GM23338 (cell line): Measurements from ENCODE around the gene BCAS1. TPM values are rescaled to one million over a fixed set of nuclear protein-coding genes. Genes with fewer than 3 reads are reported as not detected.

ENCODE experiments used
- ATAC-seq: fragments of 200-7000 bp; cut with Tn5 transposase; 3 replicates; pipeline ENCODE4 v1.9.1; 2020
- DNase-seq: peaks from one replicate; pipeline ENCODE4 v3.0.0-alpha.2; 2015; ENCODE audit warnings: low spot score
- H2AFZ ChIP-seq: fragments of 200-600 bp; sonication (generic); 2 replicates; pipeline ENCODE4 v1.8.0; 2016; ENCODE audit warnings: antibody characterized with exemption, mild to moderate bottlenecking, moderate library complexity
- H3F3A ChIP-seq: fragments of 200-600 bp; sonication (generic); replicated peaks from 2 replicates; pipeline ENCODE4 v1.8.0; 2017; ENCODE audit warnings: antibody characterized with exemption, mixed run types, low read depth
- H3K27ac ChIP-seq: fragments of 200-600 bp; sonication (generic); 2 replicates; pipeline ENCODE4 v1.6.1; 2016; ENCODE audit warnings: low read depth
- H3K27me3 ChIP-seq: fragments of 200-600 bp; sonication (generic); 2 replicates; pipeline ENCODE4 v1.8.0; 2016; ENCODE audit warnings: mild to moderate bottlenecking, mixed run types, moderate library complexity; ENCODE audit not compliant: insufficient read depth
- H3K36me3 ChIP-seq: fragments of 200-600 bp; sonication (generic); 2 replicates; pipeline ENCODE4 v1.8.0; 2016; ENCODE audit warnings: mild to moderate bottlenecking; ENCODE audit not compliant: insufficient read depth
- H3K4me1 ChIP-seq: fragments of 200-600 bp; sonication (generic); 2 replicates; pipeline ENCODE4 v1.8.0; 2016; ENCODE audit warnings: mild to moderate bottlenecking, moderate library complexity; ENCODE audit not compliant: insufficient read depth
- H3K4me2 ChIP-seq: fragments of 200-600 bp; sonication (generic); 2 replicates; pipeline ENCODE4 v1.7.1; 2017; ENCODE audit warnings: mixed run types
- H3K4me3 ChIP-seq: fragments of 200-600 bp; sonication (generic); 2 replicates; pipeline ENCODE4 v1.6.1; 2016; ENCODE audit warnings: mixed run types
- H3K79me2 ChIP-seq: fragments of 200-600 bp; sonication (generic); replicated peaks from 2 replicates; pipeline ENCODE4 v1.8.0; 2017; ENCODE audit warnings: mild to moderate bottlenecking; ENCODE audit not compliant: insufficient read depth
- H3K9me2 ChIP-seq: fragments of 200-600 bp; sonication (generic); 2 replicates; pipeline ENCODE4 v1.8.0; 2017; ENCODE audit not compliant: insufficient read depth
- H4K20me1 ChIP-seq: fragments of 200-600 bp; sonication (generic); replicated peaks from 2 replicates; pipeline ENCODE4 v1.8.0; 2017; ENCODE audit warnings: mild to moderate bottlenecking; ENCODE audit not compliant: insufficient read depth
- H3K27ac Mint-ChIP-seq: 2 replicates; pipeline ENCODE4 v1.8.0; 2020; ENCODE audit warnings: inconsistent platforms, mild to moderate bottlenecking, moderate library complexity, mixed read lengths
- H3K27me3 Mint-ChIP-seq: 3 replicates; pipeline ENCODE4 v1.8.0; 2022; ENCODE audit warnings: low read depth, mild to moderate bottlenecking, moderate library complexity, mixed read lengths, inconsistent platforms; ENCODE audit not compliant: insufficient read depth, poor library complexity
- H3K36me3 Mint-ChIP-seq: 3 replicates; pipeline ENCODE4 v1.8.0; 2021; ENCODE audit warnings: low read depth, mild to moderate bottlenecking, inconsistent platforms, moderate library complexity, mixed read lengths
- H3K4me1 Mint-ChIP-seq: 3 replicates; pipeline ENCODE4 v1.8.0; 2020; ENCODE audit warnings: mild to moderate bottlenecking, inconsistent platforms, mixed read lengths
- H3K4me3 Mint-ChIP-seq: 3 replicates; pipeline ENCODE4 v1.8.0; 2021; ENCODE audit warnings: moderate library complexity, mild to moderate bottlenecking, inconsistent platforms, mixed read lengths
- H3K9me3 Mint-ChIP-seq: 3 replicates; pipeline ENCODE4 v1.8.0; 2020; ENCODE audit warnings: moderate library complexity, mild to moderate bottlenecking, inconsistent platforms, mixed read lengths
- EZH2 ChIP-seq: fragments of 200-600 bp; sonication (generic); IDR thresholded peaks from one replicate; pipeline ENCODE4 v1.8.0; 2017; ENCODE audit warnings: antibody characterized with exemption, mild to moderate bottlenecking, low read depth; ENCODE audit not compliant: unreplicated experiment
- POLR2AphosphoS5 ChIP-seq: IDR thresholded peaks from 2 replicates; pipeline ENCODE4 v1.6.1; 2016; ENCODE audit warnings: antibody characterized with exemption, low read depth
- ZNF114 ChIP-seq: fragments of 250-450 bp; sonication (Bioruptor Pico); IDR thresholded peaks from 2 replicates; pipeline ENCODE4 v1.5.0; 2020; ENCODE audit warnings: mild to moderate bottlenecking, moderate library complexity
- polyA plus RNA-seq: library from polyadenylated mRNA; unstranded; fragments of >200 nt; fragmentation: Nextera tagmentation; extraction: Ambion mirVana; gene quantifications from 2 replicates; pipeline ENCODE4 v1.2.1, GENCODE V29; 2016
- total RNA-seq: library from RNA; depleted of rRNA; stranded (reverse); fragments of >200 nt; shearing (Covaris generic); gene quantifications from 2 replicates; pipeline ENCODE4 v1.2.3, GENCODE V29; 2014
- TF ChIP-seq, protein P1 (sequence below): IDR thresholded peaks from 2 replicates; pipeline ENCODE4 v1.6.1; 2016; ENCODE audit warnings: antibody characterized with exemption
- TF ChIP-seq, protein P2 (sequence below), 2 experiments: fragments of 200-600 bp in 1 of 2; sonication (generic) in 1 of 2; conservative IDR thresholded peaks; 2 replicates each; pipeline versions ENCODE4 v1.5.1 to v1.6.1; 2016 to 2017; ENCODE audit warnings: antibody characterized with exemption in 2 of 2, low read depth in 2 of 2, mild to moderate bottlenecking in 2 of 2, moderate library complexity in 1 of 2
- TF ChIP-seq, protein P3 (sequence below): IDR thresholded peaks from one replicate; pipeline ENCODE4 v1.6.1; 2018; ENCODE audit warnings: antibody characterized with exemption; ENCODE audit not compliant: unreplicated experiment

BCAS1 gene
- total and polyA plus RNA-seq, 2 experiments from 2014 or later = 0.17 to 0.19 TPM

DNA sequence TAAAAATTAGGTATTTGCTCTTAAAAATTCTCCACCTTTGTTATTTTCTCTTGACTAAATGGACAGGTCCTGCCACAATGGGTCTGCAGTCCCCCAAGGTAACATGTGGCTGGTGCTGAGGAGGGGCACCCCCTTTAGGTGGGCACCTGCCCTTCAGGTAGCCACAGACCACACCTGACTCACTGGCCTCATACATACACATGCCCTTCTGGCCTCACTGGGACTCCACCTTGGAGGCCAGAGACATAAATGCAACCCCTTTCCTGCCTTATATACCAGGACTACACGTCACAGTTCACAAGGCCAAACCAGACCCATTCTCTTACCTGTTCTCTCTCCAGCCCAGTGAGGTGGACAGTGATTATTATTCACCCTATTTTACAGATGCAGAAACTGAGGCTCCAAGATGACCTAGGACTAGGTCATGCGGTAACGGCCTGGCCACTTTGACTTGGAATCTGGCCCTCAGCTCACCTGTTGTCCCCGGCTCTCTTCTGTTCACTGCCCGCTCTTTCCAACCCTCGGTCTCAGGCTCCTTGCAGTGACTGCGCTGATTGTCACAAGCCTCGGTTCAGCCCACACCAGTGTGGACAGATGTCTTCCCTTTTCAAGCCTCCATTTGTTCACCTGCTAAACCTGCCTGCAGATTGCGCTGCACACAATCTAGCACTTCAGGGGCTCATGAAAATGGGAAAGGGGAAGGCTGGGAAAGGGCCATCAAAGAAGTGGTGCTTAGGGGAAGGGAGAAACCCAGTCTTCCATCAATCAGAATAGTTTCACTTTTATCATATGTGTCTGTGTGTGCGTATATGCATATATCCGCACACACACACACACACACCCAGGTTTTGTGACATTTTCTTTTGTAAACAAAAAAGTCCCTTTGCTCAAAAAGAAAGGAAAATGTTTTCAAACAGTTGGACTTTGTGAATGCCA is 121.7 kb downstream of the BCAS1 start:
- Histone ChIP-seq H3K4me3 (no peak overlapping the region), H3K9me2 (no peaks in the 10 kb centered on the region), H2AFZ (no peak overlapping the region), H3K36me3 (peaks cover 5% of the 10 kb centered on the region; the same call in 1 of the 2 replicates), H3K27me3 (no peaks in the 10 kb centered on the region), H3K79me2 (no peaks in the 10 kb centered on the region), H3K4me1 (peaks cover under 1% of the 10 kb centered on the region; the same call in 1 of the 2 replicates), H3K27ac (no peak overlapping the region), H3K4me2 (no peak overlapping the region), H4K20me1 (no peaks in the 10 kb centered on the region), H3F3A (no peaks in the 10 kb centered on the region)
- Mint-ChIP-seq H3K4me3 (no peak overlapping the region), H3K36me3 (peaks cover 9% of the 10 kb centered on the region), H3K4me1 (peaks cover 4% of the 10 kb centered on the region), H3K27me3 (no peaks in the 10 kb centered on the region), H3K9me3 (peaks cover 21% of the 10 kb centered on the region), H3K27ac (no peak overlapping the region)
- DNase-seq = no peak
- TF ChIP-seq POLR2AphosphoS5 = no peak
- TF ChIP-seq, protein P1, sequence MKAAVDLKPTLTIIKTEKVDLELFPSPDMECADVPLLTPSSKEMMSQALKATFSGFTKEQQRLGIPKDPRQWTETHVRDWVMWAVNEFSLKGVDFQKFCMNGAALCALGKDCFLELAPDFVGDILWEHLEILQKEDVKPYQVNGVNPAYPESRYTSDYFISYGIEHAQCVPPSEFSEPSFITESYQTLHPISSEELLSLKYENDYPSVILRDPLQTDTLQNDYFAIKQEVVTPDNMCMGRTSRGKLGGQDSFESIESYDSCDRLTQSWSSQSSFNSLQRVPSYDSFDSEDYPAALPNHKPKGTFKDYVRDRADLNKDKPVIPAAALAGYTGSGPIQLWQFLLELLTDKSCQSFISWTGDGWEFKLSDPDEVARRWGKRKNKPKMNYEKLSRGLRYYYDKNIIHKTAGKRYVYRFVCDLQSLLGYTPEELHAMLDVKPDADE = no peak
- TF ChIP-seq EZH2 = no peak
- TF ChIP-seq ZNF114 (CRISPR knock-in tag) = no peak
- TF ChIP-seq, protein P2, sequence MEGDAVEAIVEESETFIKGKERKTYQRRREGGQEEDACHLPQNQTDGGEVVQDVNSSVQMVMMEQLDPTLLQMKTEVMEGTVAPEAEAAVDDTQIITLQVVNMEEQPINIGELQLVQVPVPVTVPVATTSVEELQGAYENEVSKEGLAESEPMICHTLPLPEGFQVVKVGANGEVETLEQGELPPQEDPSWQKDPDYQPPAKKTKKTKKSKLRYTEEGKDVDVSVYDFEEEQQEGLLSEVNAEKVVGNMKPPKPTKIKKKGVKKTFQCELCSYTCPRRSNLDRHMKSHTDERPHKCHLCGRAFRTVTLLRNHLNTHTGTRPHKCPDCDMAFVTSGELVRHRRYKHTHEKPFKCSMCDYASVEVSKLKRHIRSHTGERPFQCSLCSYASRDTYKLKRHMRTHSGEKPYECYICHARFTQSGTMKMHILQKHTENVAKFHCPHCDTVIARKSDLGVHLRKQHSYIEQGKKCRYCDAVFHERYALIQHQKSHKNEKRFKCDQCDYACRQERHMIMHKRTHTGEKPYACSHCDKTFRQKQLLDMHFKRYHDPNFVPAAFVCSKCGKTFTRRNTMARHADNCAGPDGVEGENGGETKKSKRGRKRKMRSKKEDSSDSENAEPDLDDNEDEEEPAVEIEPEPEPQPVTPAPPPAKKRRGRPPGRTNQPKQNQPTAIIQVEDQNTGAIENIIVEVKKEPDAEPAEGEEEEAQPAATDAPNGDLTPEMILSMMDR (conservative IDR thresholded peaks at IDR 0.05; ENCODE audit: low read depth in 2 of 2) = no peak
- ATAC-seq = no peak

DNA sequence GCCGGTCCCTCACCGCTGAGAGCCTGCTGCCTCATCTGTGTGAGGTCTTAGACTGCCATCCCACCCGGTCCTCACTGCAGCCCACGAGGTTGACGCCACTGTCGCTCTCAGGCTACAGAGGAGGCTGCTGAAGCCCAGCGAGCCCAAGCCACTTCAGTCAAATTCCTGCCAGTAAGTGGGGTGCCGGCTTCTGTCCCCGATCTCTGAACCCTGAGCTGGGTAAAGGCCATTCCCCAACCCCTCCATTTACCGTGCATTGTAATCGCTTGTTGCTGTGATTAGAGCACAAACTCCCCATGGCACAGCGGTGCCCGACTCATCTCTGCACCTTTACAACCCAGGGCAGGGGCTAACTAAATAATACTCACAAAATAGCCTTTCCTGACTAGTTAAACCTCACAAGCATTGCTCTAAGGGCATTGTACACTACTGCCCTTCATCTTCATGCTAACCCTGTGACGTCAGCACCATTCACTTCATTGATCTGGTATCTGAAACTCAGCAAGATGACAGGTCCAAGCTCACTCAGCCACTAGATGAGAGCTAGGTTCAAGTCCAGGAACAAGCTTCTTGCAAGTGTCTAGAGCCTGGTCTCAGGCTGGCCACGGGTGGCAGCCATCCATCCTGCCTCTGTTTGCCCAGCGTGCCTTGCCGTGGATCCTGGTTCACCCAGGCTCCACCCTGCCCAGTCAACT is 122.7 kb downstream of the BCAS1 start:
- Mint-ChIP-seq H3K9me3 (peaks cover 11% of the 10 kb centered on the region), H3K27me3 (no peaks in the 10 kb centered on the region), H3K4me1 (peaks cover 11% of the 10 kb centered on the region), H3K27ac (no peak overlapping the region), H3K36me3 (peaks cover 5% of the 10 kb centered on the region; the same call in 2 of the 3 replicates), H3K4me3 (no peak overlapping the region)
- Histone ChIP-seq H3K4me1 (peaks cover 10% of the 10 kb centered on the region), H3K79me2 (no peaks in the 10 kb centered on the region), H3K27me3 (no peaks in the 10 kb centered on the region), H3K27ac (no peak overlapping the region), H3K4me3 (no peak overlapping the region), H3F3A (no peaks in the 10 kb centered on the region), H3K36me3 (peaks cover under 1% of the 10 kb centered on the region; the same call in 1 of the 2 replicates), H3K4me2 (no peak overlapping the region), H3K9me2 (no peaks in the 10 kb centered on the region), H4K20me1 (no peaks in the 10 kb centered on the region), H2AFZ (peak overlapping the region; percentile 43; the same call in 1 of the 2 replicates)
- ATAC-seq = no peak
- no peak for DNase-seq
- no peak for TF ChIP-seq POLR2AphosphoS5
- TF ChIP-seq, protein P1 = no peak
- TF ChIP-seq, protein P3, sequence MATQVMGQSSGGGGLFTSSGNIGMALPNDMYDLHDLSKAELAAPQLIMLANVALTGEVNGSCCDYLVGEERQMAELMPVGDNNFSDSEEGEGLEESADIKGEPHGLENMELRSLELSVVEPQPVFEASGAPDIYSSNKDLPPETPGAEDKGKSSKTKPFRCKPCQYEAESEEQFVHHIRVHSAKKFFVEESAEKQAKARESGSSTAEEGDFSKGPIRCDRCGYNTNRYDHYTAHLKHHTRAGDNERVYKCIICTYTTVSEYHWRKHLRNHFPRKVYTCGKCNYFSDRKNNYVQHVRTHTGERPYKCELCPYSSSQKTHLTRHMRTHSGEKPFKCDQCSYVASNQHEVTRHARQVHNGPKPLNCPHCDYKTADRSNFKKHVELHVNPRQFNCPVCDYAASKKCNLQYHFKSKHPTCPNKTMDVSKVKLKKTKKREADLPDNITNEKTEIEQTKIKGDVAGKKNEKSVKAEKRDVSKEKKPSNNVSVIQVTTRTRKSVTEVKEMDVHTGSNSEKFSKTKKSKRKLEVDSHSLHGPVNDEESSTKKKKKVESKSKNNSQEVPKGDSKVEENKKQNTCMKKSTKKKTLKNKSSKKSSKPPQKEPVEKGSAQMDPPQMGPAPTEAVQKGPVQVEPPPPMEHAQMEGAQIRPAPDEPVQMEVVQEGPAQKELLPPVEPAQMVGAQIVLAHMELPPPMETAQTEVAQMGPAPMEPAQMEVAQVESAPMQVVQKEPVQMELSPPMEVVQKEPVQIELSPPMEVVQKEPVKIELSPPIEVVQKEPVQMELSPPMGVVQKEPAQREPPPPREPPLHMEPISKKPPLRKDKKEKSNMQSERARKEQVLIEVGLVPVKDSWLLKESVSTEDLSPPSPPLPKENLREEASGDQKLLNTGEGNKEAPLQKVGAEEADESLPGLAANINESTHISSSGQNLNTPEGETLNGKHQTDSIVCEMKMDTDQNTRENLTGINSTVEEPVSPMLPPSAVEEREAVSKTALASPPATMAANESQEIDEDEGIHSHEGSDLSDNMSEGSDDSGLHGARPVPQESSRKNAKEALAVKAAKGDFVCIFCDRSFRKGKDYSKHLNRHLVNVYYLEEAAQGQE = no peak
